Small intestine (tissue), 7 donors: Measurements from ENCODE around the gene PLA2G12A. TPM values are rescaled to one million over a fixed set of nuclear protein-coding genes. Genes with fewer than 3 reads are reported as not detected.

Experiments
- DNase-seq, 2 donors: peaks; one replicate each; pipeline versions ENCODE4 v3.0.0 to v3.0.0-alpha.2; 2013
- FAIRE-seq: peaks from 2 replicates; lab custom pipeline; 2012; peaks lifted over from hg19 to GRCh38; lab: Jason Lieb, UNC
- H3K27ac ChIP-seq, 3 donors: one replicate each; pipeline ENCODE4 v1.5.1; 2013; ENCODE audit warnings: low read length in 2 of 3, mild to moderate bottlenecking in 2 of 3, control low read depth in 1 of 3, inconsistent platforms in 1 of 3, low read depth in 1 of 3, moderate library complexity in 1 of 3
- H3K27me3 ChIP-seq, 3 donors: one replicate each; pipeline ENCODE4 v1.6.1; 2013; ENCODE audit warnings: low read length in 3 of 3, inconsistent platforms in 1 of 3; ENCODE audit not compliant: control insufficient read depth in 3 of 3, insufficient read depth in 3 of 3
- H3K36me3 ChIP-seq, 3 donors: one replicate each; pipeline ENCODE4 v1.6.1; 2013; ENCODE audit warnings: low read length in 3 of 3, inconsistent platforms in 1 of 3, low read depth in 1 of 3, mild to moderate bottlenecking in 1 of 3, moderate library complexity in 1 of 3; ENCODE audit not compliant: control insufficient read depth in 3 of 3, insufficient read depth in 2 of 3
- H3K4me1 ChIP-seq, 3 donors: one replicate each; pipeline ENCODE4 v1.6.1; 2013; ENCODE audit warnings: low read length in 2 of 3, inconsistent platforms in 1 of 3, low read depth in 1 of 3, mild to moderate bottlenecking in 1 of 3, moderate library complexity in 1 of 3; ENCODE audit not compliant: control insufficient read depth in 3 of 3, insufficient read depth in 2 of 3
- H3K4me3 ChIP-seq, 3 donors: one replicate each; pipeline ENCODE4 v1.5.1; 2013; ENCODE audit warnings: low read length in 3 of 3, control low read depth in 1 of 3, inconsistent platforms in 1 of 3, low read depth in 1 of 3, mild to moderate bottlenecking in 1 of 3, moderate library complexity in 1 of 3
- H3K9me3 ChIP-seq, 2 donors: one replicate each; pipeline ENCODE4 v1.6.1; 2013; ENCODE audit warnings: low read depth in 1 of 2, low read length in 1 of 2; ENCODE audit not compliant: control insufficient read depth in 2 of 2, insufficient read depth in 1 of 2
- WGBS, 3 donors: extraction: QIAGEN DNeasy Blood & Tissue Kit; methylation state at CpG; one replicate each; pipeline ENCODE4 v1.1.7; 2013; 5-methylcytosine and 5-hydroxymethylcytosine counted together
- polyA plus RNA-seq, 4 donors: library from polyadenylated mRNA; stranded (reverse) in 3 of 4; unstranded in 1 of 4; fragments of 200-250 nt in 3 of 4; fragments of 120-200 nt in 1 of 4; gene quantifications; one replicate each; pipeline versions ENCODE4 v1.2.1 to v1.2.3, GENCODE V29; 2013
- donor health status: healthy with polysubstance abuse.
- donor health status: control.
- donor health status: control.
- donor health status: Bipolar disorder and iron deficiency.
- donor health status: healthy.

PLA2G12A gene
- polyA plus RNA-seq, 4 donors: 11.4 to 91.9 (median 51.5) TPM

GRCh38 chr4:109719604-109720003 is 10.3 kb downstream of the PLA2G12A start:
- no peak for DNase-seq
- WGBS, 3 donors: 94 to 99% (median 96%) methylated on average over 4 of the region's 4 CpGs
- Histone ChIP-seq H3K4me1 (no peaks in the 10 kb centered on the region), H3K27ac (no peak overlapping the region), H3K27me3 (no peaks in the 10 kb centered on the region), H3K36me3 (peaks cover 0 to 10% (median 10%) of the 10 kb centered on the region in 3 donors), H3K9me3 (peaks cover 0 to 4% of the 10 kb centered on the region in 2 donors), H3K4me3 (no peak overlapping the region)
- FAIRE-seq: no peak

GRCh38 chr4:109718759-109719158 is 11.1 kb downstream of the PLA2G12A start:
- peaks cover 0 to 10% (median 10%) of the 10 kb centered on the region in 3 donors for H3K36me3 ChIP-seq
- no peak overlapping the region for H3K27ac ChIP-seq
- no peak overlapping the region for H3K4me3 ChIP-seq
- DNase-seq (no peak), FAIRE-seq (no peak)
- WGBS, 3 donors: 89 to 100% (median 94%) methylated on average over 1 of the region's 1 CpG
- H3K9me3 ChIP-seq: peaks cover 0 to 4% of the 10 kb centered on the region in 2 donors
- no peaks in the 10 kb centered on the region for H3K27me3 ChIP-seq
- H3K4me1 ChIP-seq: no peaks in the 10 kb centered on the region

GRCh38 chr4:109713500-109713899 is 16.4 kb downstream of the PLA2G12A start:
- Histone ChIP-seq H3K4me1 (no peaks in the 10 kb centered on the region), H3K4me3 (no peak overlapping the region), H3K9me3 (no peaks in the 10 kb centered on the region), H3K36me3 (peaks cover 0 to 14% (median 10%) of the 10 kb centered on the region in 3 donors), H3K27me3 (no peaks in the 10 kb centered on the region), H3K27ac (no peak overlapping the region)
- FAIRE-seq (no peak), DNase-seq (peak in 1 of 2 donors; percentile 44)
- 58 to 80% (median 78%) methylated on average over 3 of the region's 3 CpGs for WGBS, 3 donors

- no peak overlapping the region for H3K27ac ChIP-seq
- no peaks in the 10 kb centered on the region for H3K9me3 ChIP-seq
- H3K36me3 ChIP-seq: peaks cover 0 to 11% (median 5%) of the 10 kb centered on the region in 3 donors
- no peak overlapping the region for H3K4me3 ChIP-seq
- H3K27me3 ChIP-seq: no peaks in the 10 kb centered on the region
- 84 to 100% (median 93%) methylated on average over 1 of the region's 1 CpG for WGBS, 3 donors
- no peak for FAIRE-seq
- H3K4me1 ChIP-seq: peaks cover 0 to 10% (median 2%) of the 10 kb centered on the region in 3 donors
- DNase-seq: no peak
Observed at GRCh38 chr4:109708990-109709389, 20.9 kb downstream of the PLA2G12A start.

- H3K36me3 ChIP-seq: peaks cover 0 to 11% (median 5%) of the 10 kb centered on the region in 3 donors
- FAIRE-seq (no peak), DNase-seq (no peak)
- H3K4me3 ChIP-seq: no peak overlapping the region
- H3K9me3 ChIP-seq: no peaks in the 10 kb centered on the region
- H3K4me1 ChIP-seq: peaks cover 0 to 10% (median 2%) of the 10 kb centered on the region in 3 donors
- 79 to 87% (median 81%) methylated on average over 2 of the region's 2 CpGs for WGBS, 3 donors
- H3K27me3 ChIP-seq: no peaks in the 10 kb centered on the region
- H3K27ac ChIP-seq: no peak overlapping the region
Observed at GRCh38 chr4:109708435-109708834, 21.4 kb downstream of the PLA2G12A start.

GRCh38 chr4:109703664-109704361 is 26.1 kb downstream of the PLA2G12A start:
- WGBS, 3 donors: 5 to 12% (median 12%) methylated on average over 10 to 11 of the region's 11 CpGs
- Histone ChIP-seq H3K9me3 (no peaks in the 10 kb centered on the region), H3K4me1 (peaks cover 9 to 32% (median 9%) of the 10 kb centered on the region in 3 donors), H3K27me3 (no peaks in the 10 kb centered on the region), H3K27ac (peak overlapping the region; percentile 66 to 98 (median 93)), H3K4me3 (peak overlapping the region; percentile 79 to 86 (median 81)), H3K36me3 (peaks cover 2 to 10% (median 5%) of the 10 kb centered on the region in 3 donors)
- DNase-seq (peak; percentile 48 to 58), FAIRE-seq (no peak)

GRCh38 chr4:109702950-109703663 is 26.8 kb downstream of the PLA2G12A start, which contains the start of gene CASP6:
Gene CASP6 (minus strand): TSS chr4:109703445. CDS start chr4:109703395, 50 bp downstream.
- 0% methylated on average over 62 to 72 of the region's 72 CpGs for WGBS, 3 donors
- no peaks in the 10 kb centered on the region for H3K9me3 ChIP-seq
- peak within 1 kb of the TSS; percentile 79 to 86 (median 81) for H3K4me3 ChIP-seq
- peak; percentile 92 to 94 for DNase-seq
- H3K27ac ChIP-seq: peak within 1 kb of the TSS; percentile 93 to 98 (median 93)
- peaks cover 2 to 10% (median 3%) of the 10 kb centered on the region in 3 donors for H3K36me3 ChIP-seq
- no peak for FAIRE-seq
- H3K4me1 ChIP-seq: peaks cover 9 to 38% (median 11%) of the 10 kb centered on the region in 3 donors
- H3K27me3 ChIP-seq: no peaks in the 10 kb centered on the region
